ENCODE results near the gene SRGAP2C.
"Not testable (repeated sequence)": the region's sequence is repeated elsewhere in the genome, so short reads cannot be mapped to it uniquely, and the experiment has no call there.

DNA sequence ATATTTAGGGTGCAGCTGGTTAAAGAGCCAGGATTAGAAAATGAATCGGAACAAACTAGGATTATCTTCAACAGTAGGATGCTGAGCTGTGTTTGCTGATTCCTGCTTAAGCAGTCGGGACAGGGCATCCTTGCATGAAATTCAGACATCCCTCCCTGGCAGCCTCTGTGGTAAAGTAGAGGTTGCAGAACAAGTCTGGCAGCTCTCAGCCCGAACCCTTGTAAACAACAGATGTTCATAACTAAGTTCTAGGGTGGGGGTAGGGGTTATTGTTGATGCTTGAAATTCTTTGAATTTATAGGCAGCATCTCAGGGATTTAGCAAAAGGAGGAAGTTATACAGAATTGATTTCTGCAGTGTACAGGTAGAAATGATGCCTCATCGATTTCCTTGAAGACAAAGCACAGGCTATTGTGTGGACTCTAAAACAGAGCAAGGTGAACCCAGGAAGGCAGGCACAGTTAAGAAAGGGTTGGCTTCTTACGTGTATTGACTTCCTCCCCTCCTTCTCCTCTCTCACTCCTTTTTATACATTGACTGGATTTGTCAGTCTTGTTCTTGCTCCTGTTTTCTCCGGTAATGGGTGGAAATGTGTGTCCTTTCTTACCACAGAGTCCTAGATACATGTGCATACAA, 114.9 kb downstream of the SRGAP2C start:
- TF ChIP-seq, protein P1, sequence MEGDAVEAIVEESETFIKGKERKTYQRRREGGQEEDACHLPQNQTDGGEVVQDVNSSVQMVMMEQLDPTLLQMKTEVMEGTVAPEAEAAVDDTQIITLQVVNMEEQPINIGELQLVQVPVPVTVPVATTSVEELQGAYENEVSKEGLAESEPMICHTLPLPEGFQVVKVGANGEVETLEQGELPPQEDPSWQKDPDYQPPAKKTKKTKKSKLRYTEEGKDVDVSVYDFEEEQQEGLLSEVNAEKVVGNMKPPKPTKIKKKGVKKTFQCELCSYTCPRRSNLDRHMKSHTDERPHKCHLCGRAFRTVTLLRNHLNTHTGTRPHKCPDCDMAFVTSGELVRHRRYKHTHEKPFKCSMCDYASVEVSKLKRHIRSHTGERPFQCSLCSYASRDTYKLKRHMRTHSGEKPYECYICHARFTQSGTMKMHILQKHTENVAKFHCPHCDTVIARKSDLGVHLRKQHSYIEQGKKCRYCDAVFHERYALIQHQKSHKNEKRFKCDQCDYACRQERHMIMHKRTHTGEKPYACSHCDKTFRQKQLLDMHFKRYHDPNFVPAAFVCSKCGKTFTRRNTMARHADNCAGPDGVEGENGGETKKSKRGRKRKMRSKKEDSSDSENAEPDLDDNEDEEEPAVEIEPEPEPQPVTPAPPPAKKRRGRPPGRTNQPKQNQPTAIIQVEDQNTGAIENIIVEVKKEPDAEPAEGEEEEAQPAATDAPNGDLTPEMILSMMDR (IDR thresholded peaks at IDR 0.05 in 4 of 5, conservative IDR thresholded peaks at IDR 0.05 in 1 of 5), result not testable (repeated sequence)
- not testable (repeated sequence) for TF ChIP-seq POLR2A (IDR thresholded peaks at IDR 0.05)

Data from gastrocnemius medialis (tissue), 4 donors.